DMS 273 treated with DMSO at 0.1 percent for 48 hours (cell line): Measurements from ENCODE around the gene NAXE.
"Not testable (repeated sequence)": the region's sequence is repeated elsewhere in the genome, so short reads cannot be mapped to it uniquely, and the experiment has no call there.

Source experiments
- DNase-seq: peaks from one replicate; lab custom pipeline; 2025; lab: John Stamatoyannopoulos, UW

Gene NAXE

GRCh38 chr1:156593661-156593989 lies 2.0 kb downstream of the NAXE start:
- no peak for DNase-seq

- DNase-seq: no peak
These were observed 2.6 kb downstream of the NAXE start for GRCh38 chr1:156594190-156594589.

- DNase-seq: no peak
These were observed 3.4 kb downstream of the NAXE start for GRCh38 chr1:156595016-156595415.

DNA sequence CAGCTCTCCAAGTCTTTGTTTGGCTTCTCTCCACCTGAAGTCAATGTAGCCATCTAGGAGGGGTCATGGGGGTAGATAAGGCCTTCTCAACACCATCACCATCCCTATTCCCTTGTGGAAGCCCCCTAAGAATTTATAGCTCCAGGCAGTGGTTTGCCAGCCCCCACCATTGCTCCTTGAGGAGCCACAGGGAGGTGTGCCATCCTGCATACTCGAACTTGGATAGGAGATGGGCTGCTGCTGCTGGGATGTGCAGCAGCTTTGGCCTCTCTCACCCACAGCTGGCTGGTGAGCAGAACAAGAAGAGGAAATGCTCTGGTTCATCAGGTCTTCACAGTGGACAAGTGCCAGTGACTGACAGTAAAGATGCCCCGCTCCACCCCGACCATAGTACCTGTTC lies 4.8 kb downstream of the NAXE start:
- no peak for DNase-seq

GRCh38 chr1:156598125-156598524 lies 6.5 kb downstream of the NAXE start:
- DNase-seq: no peak

DNA sequence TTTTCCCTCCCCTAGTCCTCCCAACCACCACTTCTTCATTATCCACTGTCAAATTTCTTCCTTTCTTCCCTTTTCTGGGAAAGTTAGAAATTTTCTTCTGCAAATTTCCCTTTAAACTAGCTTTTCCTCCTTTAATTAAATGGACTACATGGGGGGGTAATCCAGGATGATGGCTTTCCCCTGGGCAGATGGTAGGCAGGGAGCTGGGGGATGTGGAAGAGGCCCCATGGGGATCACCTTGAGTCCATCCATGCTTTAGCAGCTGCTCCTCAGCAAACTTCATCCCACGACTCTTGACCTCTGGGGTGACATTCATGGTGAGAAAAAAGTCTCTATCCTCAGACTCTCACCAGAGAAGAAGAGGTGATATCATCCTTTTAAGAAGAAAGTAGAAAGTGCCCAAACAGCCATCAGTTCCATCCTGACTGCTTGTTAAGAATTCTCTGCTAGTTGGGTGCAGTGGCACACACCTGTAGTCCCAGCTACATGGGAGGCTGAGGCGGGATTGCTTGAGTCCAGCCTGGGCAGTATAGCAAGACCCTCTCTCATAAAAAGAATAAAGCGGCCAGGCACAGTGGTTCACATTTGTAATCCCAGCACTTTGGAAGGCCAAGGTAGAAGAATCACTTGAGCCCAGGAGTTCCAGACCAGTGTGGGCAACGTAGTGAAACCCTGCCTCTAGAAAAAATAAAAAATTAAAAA lies 7.3 kb downstream of the NAXE start:
- DNase-seq: no peak

- no peak for DNase-seq
These were observed 8.2 kb downstream of the NAXE start for GRCh38 chr1:156599811-156600210.

DNA sequence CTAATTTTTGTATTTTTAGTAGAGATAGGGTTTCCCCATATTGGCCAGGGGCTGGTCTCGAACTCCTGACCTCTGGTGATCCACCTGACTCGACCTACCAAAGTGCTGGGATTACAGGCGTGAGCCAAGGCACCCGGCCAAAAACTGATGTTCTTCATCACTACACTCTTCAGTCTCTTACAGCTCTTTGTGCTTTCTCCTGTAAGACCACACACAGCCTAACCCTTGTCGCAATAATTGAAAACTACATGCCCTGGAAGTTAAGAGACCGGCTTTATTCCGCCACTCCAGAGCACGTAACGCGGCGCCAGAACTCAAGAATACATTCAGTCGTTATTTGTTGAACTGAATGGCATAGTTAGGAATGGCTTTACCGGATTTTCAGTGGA lies 9.2 kb downstream of the NAXE start:
- no peak for DNase-seq

DNA sequence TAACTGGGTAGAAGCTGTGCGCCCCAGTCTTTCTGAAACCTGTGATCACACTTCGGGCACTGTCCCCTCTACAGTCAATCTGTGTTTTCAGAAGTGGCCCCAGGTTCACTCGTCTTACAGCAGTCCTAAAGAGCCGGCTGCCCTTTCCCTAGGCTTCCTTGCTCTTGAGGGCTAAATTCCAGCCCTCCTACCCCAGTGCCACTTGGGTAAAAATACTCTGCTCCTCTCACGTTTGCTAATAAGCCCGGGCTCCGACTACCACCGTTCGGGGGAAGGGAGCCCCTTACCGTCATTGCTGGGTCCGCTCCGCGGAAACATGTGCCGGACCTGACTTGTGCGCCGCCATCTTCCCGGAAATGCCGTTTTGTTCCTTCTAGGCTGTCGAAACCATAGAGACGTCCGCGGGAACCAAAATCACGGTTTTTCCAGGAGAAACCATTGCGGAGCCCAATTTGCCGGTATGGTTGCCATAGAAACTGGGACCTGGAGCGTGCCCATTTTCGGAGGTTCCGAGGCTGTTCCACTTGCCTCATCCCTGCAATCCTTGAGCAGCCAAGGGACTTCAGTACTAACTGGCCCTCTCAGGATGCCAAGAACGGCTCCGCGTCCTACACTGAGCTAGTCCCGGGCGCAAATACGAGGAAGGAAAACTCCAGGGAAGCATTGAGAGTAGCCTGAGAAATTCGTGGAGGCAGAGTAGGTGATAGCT lies 9.7 kb downstream of the NAXE start, which contains the start of gene GPATCH4:
GPATCH4 (minus strand) TSS at position 358 of the 709 bp plus-strand sequence.
- DNase-seq: peak; percentile 76

DNA sequence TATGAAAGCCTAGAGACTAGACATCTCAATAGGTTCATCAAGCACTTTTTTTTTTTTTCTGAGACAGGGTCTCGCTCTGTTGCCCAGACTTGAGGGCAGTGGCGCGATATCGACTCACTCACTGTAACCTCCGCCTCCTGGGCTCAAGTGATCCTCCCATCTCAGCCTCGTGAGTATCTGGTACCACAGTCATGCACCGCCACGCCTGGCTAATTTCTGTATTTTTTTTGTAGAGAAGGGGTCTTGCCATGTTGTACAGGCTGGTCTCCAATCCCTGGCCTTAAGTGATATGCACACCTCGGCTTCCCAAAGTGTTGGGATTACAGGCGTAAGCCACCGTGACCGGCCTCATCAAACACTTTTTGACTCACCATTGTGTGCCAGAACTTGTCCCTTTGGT lies 10.3 kb downstream of the NAXE start:
- no peak for DNase-seq

- no peak for DNase-seq
These were observed 11.0 kb downstream of the NAXE start for GRCh38 chr1:156602557-156602993.

- DNase-seq: not testable (repeated sequence)
These were observed 15.8 kb downstream of the NAXE start for GRCh38 chr1:156607344-156607743.

DNA sequence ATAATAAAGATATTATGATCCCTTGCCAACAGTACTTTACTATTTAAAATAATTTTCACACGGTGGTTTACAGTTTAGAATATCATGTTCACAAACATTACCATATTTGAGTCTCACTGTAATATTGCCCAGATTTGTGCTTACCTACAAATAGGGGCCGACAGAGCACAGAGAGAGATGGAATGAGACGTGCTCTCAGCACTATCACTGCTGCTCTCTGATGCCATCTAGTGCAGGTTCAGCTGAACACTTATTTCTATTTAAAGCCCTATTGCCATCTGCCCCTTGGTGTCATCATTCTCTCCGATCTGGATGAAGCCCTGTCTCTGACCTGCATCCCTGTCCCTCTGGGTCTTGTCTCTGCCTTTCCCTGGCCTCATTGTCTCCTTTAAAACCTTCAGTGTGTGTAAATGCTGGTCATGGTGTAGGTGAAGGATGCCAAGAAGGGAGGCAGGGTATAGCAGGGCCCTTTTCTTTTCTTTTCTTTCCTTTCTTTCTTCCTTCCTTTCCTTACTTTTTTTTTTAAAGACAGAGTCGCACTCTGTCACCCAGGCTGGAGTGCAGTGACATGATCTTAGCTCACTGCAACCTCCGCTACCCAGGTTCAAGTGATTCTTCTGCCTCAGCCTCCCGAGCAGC lies 16.6 kb downstream of the NAXE start:
- DNase-seq: peak; percentile 58

DNA sequence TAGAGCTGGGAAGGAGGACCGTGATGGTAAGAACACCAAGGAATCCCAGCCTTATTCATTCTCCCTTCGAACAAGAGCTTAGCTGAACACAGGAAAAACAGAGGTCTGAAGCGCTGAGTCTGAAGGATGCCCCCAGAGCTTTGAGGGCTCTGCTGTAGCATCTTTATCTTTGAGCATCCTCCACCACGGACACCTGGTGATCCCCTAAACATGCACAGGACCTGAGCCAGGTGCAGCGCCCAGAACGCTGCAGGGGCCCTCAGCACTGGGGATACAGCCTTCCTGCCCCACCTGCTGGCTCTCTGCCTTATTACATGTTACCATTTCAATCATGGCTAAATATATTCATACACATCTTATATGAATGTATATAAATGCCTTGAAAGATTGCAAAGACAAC lies 17.4 kb downstream of the NAXE start:
- DNase-seq: no peak

GRCh38 chr1:156610072-156610471 lies 18.5 kb downstream of the NAXE start:
- not testable (repeated sequence) for DNase-seq

- DNase-seq: no peak
These were observed 21.1 kb downstream of the NAXE start for GRCh38 chr1:156612666-156613065.

GRCh38 chr1:156615946-156616345 lies 24.4 kb downstream of the NAXE start:
- DNase-seq: no peak

DNA sequence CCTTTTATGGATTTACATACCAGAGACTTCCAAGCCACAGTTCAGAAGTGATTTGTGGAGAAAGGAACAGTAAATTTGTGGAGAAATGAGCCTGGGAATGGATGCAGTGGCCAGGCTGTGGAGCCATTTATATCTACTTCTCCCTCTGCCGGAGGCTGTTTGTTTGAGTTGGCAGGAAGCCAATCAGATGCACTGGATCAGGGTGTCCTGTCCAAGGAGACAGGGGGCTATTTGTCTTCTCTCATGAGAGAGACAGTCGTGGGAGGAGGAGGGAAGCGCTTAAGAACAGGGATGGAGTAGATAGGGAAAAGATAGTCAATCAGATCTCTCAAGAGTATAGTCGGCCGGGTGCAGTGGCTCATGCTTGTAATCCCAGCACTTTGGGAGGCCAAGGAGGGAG lies 24.9 kb downstream of the NAXE start:
- DNase-seq: no peak

- peak; percentile 40 for DNase-seq
These were observed 27.4 kb downstream of the NAXE start, which contains the start of gene HAPLN2 for GRCh38 chr1:156618853-156619581. Gene HAPLN2, plus strand, starts transcription at chr1:156619415. Its CDS starts 4,076 bp downstream, at chr1:156623491.

- DNase-seq: no peak
These were observed 28.0 kb downstream of the NAXE start for GRCh38 chr1:156619582-156619955.

- no peak for DNase-seq
These were observed 31.2 kb downstream of the NAXE start for GRCh38 chr1:156622581-156623297.
